Measurements from ENCODE around the gene RPGRIP1L. TPM values are rescaled to one million over a fixed set of nuclear protein-coding genes. Genes with fewer than 3 reads are reported as not detected.

RPGRIP1L gene
- total and polyA plus RNA-seq, 9 of the 15 experiments (the other 6 are each of a cell fraction or from before 2014, with no cell fraction given): 3.2 to 7.7 (median 5.8) TPM

DNA sequence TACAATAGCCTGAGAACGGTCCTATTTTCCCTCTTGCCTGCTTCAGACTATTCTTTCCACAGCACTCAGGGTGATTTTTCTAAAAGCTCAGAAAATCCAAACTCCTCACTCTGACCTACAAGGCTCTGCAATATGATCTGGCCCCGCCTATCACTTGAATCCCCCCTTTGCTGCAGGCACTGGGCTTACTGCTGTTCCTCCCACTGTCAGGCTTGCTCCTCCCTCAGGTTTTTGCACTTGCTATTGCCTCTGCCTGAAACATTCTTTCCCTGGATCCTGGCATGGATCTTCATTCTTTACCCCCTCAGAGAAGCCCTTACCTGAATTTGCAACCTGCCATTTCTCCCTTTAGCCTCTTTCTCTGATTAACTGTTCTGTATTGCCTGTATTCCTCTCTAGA, 52.3 kb downstream of the RPGRIP1L start:
- in situ Hi-C loops (cut with MboI): no loop called here
- no peaks in the 10 kb centered on the region for H3K9me3 ChIP-seq (replicated peaks; ENCODE audit: control insufficient read depth, insufficient read depth, low read depth, low read length)
- H3K36me3 ChIP-seq (ENCODE audit: control insufficient read depth, insufficient read depth, low read length): no peaks in the 10 kb centered on the region
- intact Hi-C loops (cut with micrococcal nuclease): no loop called here
- DNase-seq (ENCODE audit: extremely low read depth in 1 of 4, low spot score in 3 of 4) (no peak), FAIRE-seq (no peak), ATAC-seq (no peak)
- H2AFZ ChIP-seq (ENCODE audit: low read depth, low read length): no peak overlapping the region
- ChIA-PET CTCF (ENCODE audit: low intra/inter-chr PET ratio) (no interaction called here), POLR2A (interaction anchor here (0.7 kb wide), 1 partner anchor 17 kb away, joined by 3 read pairs; no protein-coding TSS in a partner anchor)
- no peak overlapping the region for H3K9ac ChIP-seq (ENCODE audit: insufficient read depth in 1 of 2, low read depth in 2 of 2, low read length in 2 of 2)
- 43% methylated on average over 2 of the region's 2 CpGs for WGBS (ENCODE audit: insufficient coverage, low coverage, missing lambda C conversion rate)
- no peak overlapping the region for H3K4me2 ChIP-seq (ENCODE audit: insufficient read depth, low read length)
- H3K27me3 ChIP-seq (ENCODE audit: control insufficient read depth in 2 of 2, insufficient read depth in 2 of 2, low read length in 2 of 2): no peaks in the 10 kb centered on the region
- no peaks in the 10 kb centered on the region for H3K79me2 ChIP-seq (ENCODE audit: control insufficient read depth, insufficient read depth, low read length)
- no peak for TF ChIP-seq HDAC3 (IDR thresholded peaks at IDR 0.05; ENCODE audit: borderline replicate concordance, partially characterized antibody)
- TF ChIP-seq U2AF1 (optimal IDR thresholded peaks at IDR 0.05; ENCODE audit: low read depth, low read length): no peak
- no peak for TF ChIP-seq SMARCC2 (IDR thresholded peaks at IDR 0.05; ENCODE audit: low read depth)
- no peaks in the 10 kb centered on the region for H4K20me1 ChIP-seq (replicated peaks; ENCODE audit: control insufficient read depth, insufficient read depth, low read length)
- no peaks in the 10 kb centered on the region for H3K4me1 ChIP-seq (replicated peaks in 1 of 2; ENCODE audit: control insufficient read depth in 2 of 2, insufficient read depth in 2 of 2, low read length in 2 of 2)
- H3K9me1 ChIP-seq (ENCODE audit: control insufficient read depth, insufficient read depth, low read length): no peaks in the 10 kb centered on the region
- H3K4me3 ChIP-seq: no peak overlapping the region
- no peak overlapping the region for H3K27ac ChIP-seq (ENCODE audit: extremely low read depth, low read depth, low read length)
- no TSS peak for BruUV-seq (replicated peaks)

DNA sequence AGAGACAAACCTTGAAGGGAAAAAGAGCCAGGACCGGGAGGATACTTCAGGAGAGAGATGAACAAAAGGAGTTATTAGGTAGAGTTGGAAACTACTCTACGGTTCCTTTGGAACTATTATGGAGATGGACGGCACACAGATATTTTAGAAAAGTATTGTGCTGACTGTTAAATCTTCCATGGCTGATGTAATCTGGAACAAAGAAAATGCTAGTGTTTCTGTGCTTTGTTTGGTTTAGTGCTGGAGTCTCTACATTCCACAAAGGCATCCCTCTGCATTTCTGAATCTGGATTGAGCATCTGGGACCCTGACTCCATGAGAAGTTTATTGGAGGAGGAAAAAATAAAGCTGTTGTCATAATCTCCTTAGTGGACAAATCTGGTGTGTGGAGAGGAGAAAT, 57.2 kb downstream of the RPGRIP1L start:
- no peak for DNase-seq (ENCODE audit: extremely low read depth in 1 of 4, low spot score in 3 of 4)
- in situ Hi-C loops (cut with MboI) (no loop called here), intact Hi-C loops (cut with micrococcal nuclease) (no loop called here)
- H3K27ac ChIP-seq (ENCODE audit: extremely low read depth, low read depth, low read length): no peak overlapping the region
- H3K9me1 ChIP-seq (ENCODE audit: control insufficient read depth, insufficient read depth, low read length): no peaks in the 10 kb centered on the region
- BruUV-seq (replicated peaks): no TSS peak
- H3K27me3 ChIP-seq (ENCODE audit: control insufficient read depth in 2 of 2, insufficient read depth in 2 of 2, low read length in 2 of 2): no peaks in the 10 kb centered on the region
- no peaks in the 10 kb centered on the region for H3K36me3 ChIP-seq (ENCODE audit: control insufficient read depth, insufficient read depth, low read length)
- ATAC-seq: no peak
- no peaks in the 10 kb centered on the region for H3K9me3 ChIP-seq (replicated peaks; ENCODE audit: control insufficient read depth, insufficient read depth, low read depth, low read length)
- CTCF ChIA-PET (ENCODE audit: low intra/inter-chr PET ratio): no interaction called here
- H3K4me3 ChIP-seq: no peak overlapping the region
- H3K4me1 ChIP-seq (replicated peaks in 1 of 2; ENCODE audit: control insufficient read depth in 2 of 2, insufficient read depth in 2 of 2, low read length in 2 of 2): no peaks in the 10 kb centered on the region
- H2AFZ ChIP-seq (ENCODE audit: low read depth, low read length): no peak overlapping the region
- POLR2A ChIA-PET: no interaction called here
- H3K4me2 ChIP-seq (ENCODE audit: insufficient read depth, low read length): no peak overlapping the region
- WGBS (ENCODE audit: insufficient coverage, low coverage, missing lambda C conversion rate): 37% methylated on average over 3 of the region's 3 CpGs
- no peak overlapping the region for H3K9ac ChIP-seq (ENCODE audit: insufficient read depth in 1 of 2, low read depth in 2 of 2, low read length in 2 of 2)
- FAIRE-seq: no peak
- H3K79me2 ChIP-seq (ENCODE audit: control insufficient read depth, insufficient read depth, low read length): no peaks in the 10 kb centered on the region
- no peaks in the 10 kb centered on the region for H4K20me1 ChIP-seq (replicated peaks; ENCODE audit: control insufficient read depth, insufficient read depth, low read length)
- TF ChIP-seq CAMTA2 (CRISPR knock-in tag; conservative IDR thresholded peaks at IDR 0.05): no peak
- TF ChIP-seq ARHGAP35 (IDR thresholded peaks at IDR 0.05; ENCODE audit: partially characterized antibody): no peak
- TF ChIP-seq ZNF76 (CRISPR knock-in tag; IDR thresholded peaks at IDR 0.05; ENCODE audit: borderline replicate concordance): no peak
- no peak for TF ChIP-seq NONO (IDR thresholded peaks at IDR 0.05; ENCODE audit: low read depth in 2 of 2, low read length in 1 of 2)
- TF ChIP-seq ARID3A (IDR thresholded peaks at IDR 0.05; ENCODE audit: borderline replicate concordance, low read depth, low read length): no peak
- TF ChIP-seq KAT7 (CRISPR knock-in tag; IDR thresholded peaks at IDR 0.05; ENCODE audit: borderline replicate concordance): no peak
- TF ChIP-seq, protein P1, sequence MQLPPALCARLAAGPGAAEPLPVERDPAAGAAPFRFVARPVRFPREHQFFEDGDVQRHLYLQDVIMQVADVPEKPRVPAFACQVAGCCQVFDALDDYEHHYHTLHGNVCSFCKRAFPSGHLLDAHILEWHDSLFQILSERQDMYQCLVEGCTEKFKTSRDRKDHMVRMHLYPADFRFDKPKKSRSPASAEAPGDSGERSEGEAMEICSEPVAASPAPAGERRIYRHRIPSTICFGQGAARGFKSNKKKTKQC (CRISPR knock-in tag; IDR thresholded peaks at IDR 0.05): no peak
- TF ChIP-seq, protein P2, sequence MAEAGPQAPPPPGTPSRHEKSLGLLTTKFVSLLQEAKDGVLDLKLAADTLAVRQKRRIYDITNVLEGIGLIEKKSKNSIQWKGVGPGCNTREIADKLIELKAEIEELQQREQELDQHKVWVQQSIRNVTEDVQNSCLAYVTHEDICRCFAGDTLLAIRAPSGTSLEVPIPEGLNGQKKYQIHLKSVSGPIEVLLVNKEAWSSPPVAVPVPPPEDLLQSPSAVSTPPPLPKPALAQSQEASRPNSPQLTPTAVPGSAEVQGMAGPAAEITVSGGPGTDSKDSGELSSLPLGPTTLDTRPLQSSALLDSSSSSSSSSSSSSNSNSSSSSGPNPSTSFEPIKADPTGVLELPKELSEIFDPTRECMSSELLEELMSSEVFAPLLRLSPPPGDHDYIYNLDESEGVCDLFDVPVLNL (CRISPR knock-in tag; IDR thresholded peaks at IDR 0.05; ENCODE audit: low read depth): no peak
- TF ChIP-seq, protein P3, sequence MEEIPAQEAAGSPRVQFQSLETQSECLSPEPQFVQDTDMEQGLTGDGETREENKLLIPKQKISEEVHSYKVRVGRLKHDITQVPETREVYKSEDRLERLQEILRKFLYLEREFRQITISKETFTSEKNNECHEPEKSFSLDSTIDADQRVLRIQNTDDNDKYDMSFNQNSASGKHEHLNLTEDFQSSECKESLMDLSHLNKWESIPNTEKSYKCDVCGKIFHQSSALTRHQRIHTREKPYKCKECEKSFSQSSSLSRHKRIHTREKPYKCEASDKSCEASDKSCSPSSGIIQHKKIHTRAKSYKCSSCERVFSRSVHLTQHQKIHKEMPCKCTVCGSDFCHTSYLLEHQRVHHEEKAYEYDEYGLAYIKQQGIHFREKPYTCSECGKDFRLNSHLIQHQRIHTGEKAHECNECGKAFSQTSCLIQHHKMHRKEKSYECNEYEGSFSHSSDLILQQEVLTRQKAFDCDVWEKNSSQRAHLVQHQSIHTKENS (CRISPR knock-in tag; IDR thresholded peaks at IDR 0.05): no peak
